Pulmonary artery endothelial cell (primary cell): Measurements from ENCODE around the gene FRRS1. TPM values are rescaled to one million over a fixed set of nuclear protein-coding genes. Genes with fewer than 3 reads are reported as not detected.
"Not testable (repeated sequence)": the region's sequence is repeated elsewhere in the genome, so short reads cannot be mapped to it uniquely, and the experiment has no call there.

Experiments used
- DNase-seq: peaks from one replicate; pipeline ENCODE4 v3.0.0-alpha.2; 2011; ENCODE audit warnings: low read depth, low spot score
- total RNA-seq: library from RNA; depleted of rRNA; stranded (reverse); fragments of >200 nt; gene quantifications from 2 replicates; pipeline ENCODE4 v1.2.3, GENCODE V29; 2014

The FRRS1 gene
- 1.4 and 3.0 TPM in 2 replicates for total RNA-seq

- no peak for DNase-seq
Measured at GRCh38 chr1:99766378-99766800, at the start of gene FRRS1. FRRS1 (minus strand) TSS chr1:99766635; CDS start chr1:99748768, 17,867 bp downstream.

- DNase-seq: no peak
Measured at GRCh38 chr1:99814373-99814900, 48.0 kb upstream of the FRRS1 start.

GRCh38 chr1:99811747-99812146, 45.3 kb upstream of the FRRS1 start:
- no peak for DNase-seq

GRCh38 chr1:99811075-99811474, 44.6 kb upstream of the FRRS1 start:
- no peak for DNase-seq

- DNase-seq: peak; percentile 71
Measured at GRCh38 chr1:99808391-99809115, 42.1 kb upstream of the FRRS1 start.

GRCh38 chr1:99806882-99807281, 40.4 kb upstream of the FRRS1 start:
- no peak for DNase-seq

- no peak for DNase-seq
Measured at GRCh38 chr1:99801584-99801983, 35.1 kb upstream of the FRRS1 start.

- DNase-seq: not testable (repeated sequence)
Measured at GRCh38 chr1:99793861-99794260, 27.4 kb upstream of the FRRS1 start.

GRCh38 chr1:99789715-99790114, 23.3 kb upstream of the FRRS1 start:
- no peak for DNase-seq

GRCh38 chr1:99788896-99789295, 22.5 kb upstream of the FRRS1 start:
- no peak for DNase-seq

- DNase-seq: no peak
Measured at GRCh38 chr1:99786751-99787501, 20.5 kb upstream of the FRRS1 start.

- no peak for DNase-seq
Measured at GRCh38 chr1:99784809-99785255, 18.4 kb upstream of the FRRS1 start.

- DNase-seq: no peak
Measured at GRCh38 chr1:99784143-99784542, 17.7 kb upstream of the FRRS1 start.

- no peak for DNase-seq
Measured at GRCh38 chr1:99782920-99783319, 16.5 kb upstream of the FRRS1 start.

- DNase-seq: no peak
Measured at GRCh38 chr1:99782397-99782796, 16.0 kb upstream of the FRRS1 start.

- no peak for DNase-seq
Measured at GRCh38 chr1:99781798-99782197, 15.4 kb upstream of the FRRS1 start.

GRCh38 chr1:99777752-99778151, 11.3 kb upstream of the FRRS1 start:
- no peak for DNase-seq

GRCh38 chr1:99776120-99776519, 9.7 kb upstream of the FRRS1 start:
- DNase-seq: no peak

GRCh38 chr1:99772809-99773208, 6.4 kb upstream of the FRRS1 start:
- no peak for DNase-seq

- no peak for DNase-seq
Measured at GRCh38 chr1:99771513-99771918, 5.1 kb upstream of the FRRS1 start.

- DNase-seq: no peak
Measured at GRCh38 chr1:99768524-99769245, 2.2 kb upstream of the FRRS1 start.

- no peak for DNase-seq
Measured at GRCh38 chr1:99768104-99768503, 1.7 kb upstream of the FRRS1 start.
